ENCODE results near the gene OTUD3.

- no peak for TF ChIP-seq CTCF (IDR thresholded peaks at IDR 0.05)
- no peak for TF ChIP-seq POLR2A (IDR thresholded peaks at IDR 0.05; ENCODE audit: low read depth)
- TF ChIP-seq POLR2AphosphoS5 (IDR thresholded peaks at IDR 0.05), result no peak
- TF ChIP-seq EP300 (IDR thresholded peaks at IDR 0.05), result no peak
Measured at GRCh38 chr1:19921310-19921709, 39.1 kb downstream of the OTUD3 start.
